ENCODE measurements around the gene TRIM52.

DNA sequence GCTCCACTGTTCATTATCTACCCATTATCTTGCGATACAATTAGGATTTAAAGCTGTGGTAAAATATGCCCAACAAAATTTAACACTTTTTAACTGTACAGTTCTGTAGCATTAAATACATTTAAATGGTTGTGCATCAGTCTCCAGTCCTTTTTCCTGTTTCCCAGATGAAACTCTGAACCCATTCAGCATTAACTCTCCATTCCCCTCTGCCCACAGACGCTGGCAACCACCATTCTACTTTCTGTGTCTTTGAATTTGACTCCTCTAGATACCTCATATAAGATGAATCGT, 53.0 kb downstream of the TRIM52 start:
- TF ChIP-seq, protein P1, sequence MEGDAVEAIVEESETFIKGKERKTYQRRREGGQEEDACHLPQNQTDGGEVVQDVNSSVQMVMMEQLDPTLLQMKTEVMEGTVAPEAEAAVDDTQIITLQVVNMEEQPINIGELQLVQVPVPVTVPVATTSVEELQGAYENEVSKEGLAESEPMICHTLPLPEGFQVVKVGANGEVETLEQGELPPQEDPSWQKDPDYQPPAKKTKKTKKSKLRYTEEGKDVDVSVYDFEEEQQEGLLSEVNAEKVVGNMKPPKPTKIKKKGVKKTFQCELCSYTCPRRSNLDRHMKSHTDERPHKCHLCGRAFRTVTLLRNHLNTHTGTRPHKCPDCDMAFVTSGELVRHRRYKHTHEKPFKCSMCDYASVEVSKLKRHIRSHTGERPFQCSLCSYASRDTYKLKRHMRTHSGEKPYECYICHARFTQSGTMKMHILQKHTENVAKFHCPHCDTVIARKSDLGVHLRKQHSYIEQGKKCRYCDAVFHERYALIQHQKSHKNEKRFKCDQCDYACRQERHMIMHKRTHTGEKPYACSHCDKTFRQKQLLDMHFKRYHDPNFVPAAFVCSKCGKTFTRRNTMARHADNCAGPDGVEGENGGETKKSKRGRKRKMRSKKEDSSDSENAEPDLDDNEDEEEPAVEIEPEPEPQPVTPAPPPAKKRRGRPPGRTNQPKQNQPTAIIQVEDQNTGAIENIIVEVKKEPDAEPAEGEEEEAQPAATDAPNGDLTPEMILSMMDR (IDR thresholded peaks at IDR 0.05) = no peak
- no peak for TF ChIP-seq POLR2A (IDR thresholded peaks at IDR 0.05)
